ENCODE measurements around the gene CC2D1A.

CC2D1A gene

DNA sequence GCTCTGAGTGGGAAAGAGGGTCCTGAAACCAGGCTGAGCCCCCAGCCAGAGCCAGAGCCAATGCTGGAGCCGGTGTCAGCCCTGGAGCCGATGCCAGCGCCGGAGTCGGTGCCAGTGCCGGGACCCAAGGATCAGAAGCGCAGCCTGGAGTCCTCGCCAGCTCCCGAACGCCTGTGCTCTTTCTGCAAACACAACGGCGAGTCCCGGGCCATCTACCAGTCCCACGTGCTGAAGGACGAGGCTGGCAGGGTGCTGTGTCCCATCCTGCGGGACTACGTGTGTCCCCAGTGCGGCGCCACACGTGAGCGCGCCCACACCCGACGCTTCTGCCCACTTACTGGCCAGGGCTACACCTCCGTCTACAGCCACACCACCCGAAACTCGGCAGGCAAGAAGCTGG lies 28.7 kb upstream of the CC2D1A start:
- no peak for DNase-seq (ENCODE audit: low read depth)

DNA sequence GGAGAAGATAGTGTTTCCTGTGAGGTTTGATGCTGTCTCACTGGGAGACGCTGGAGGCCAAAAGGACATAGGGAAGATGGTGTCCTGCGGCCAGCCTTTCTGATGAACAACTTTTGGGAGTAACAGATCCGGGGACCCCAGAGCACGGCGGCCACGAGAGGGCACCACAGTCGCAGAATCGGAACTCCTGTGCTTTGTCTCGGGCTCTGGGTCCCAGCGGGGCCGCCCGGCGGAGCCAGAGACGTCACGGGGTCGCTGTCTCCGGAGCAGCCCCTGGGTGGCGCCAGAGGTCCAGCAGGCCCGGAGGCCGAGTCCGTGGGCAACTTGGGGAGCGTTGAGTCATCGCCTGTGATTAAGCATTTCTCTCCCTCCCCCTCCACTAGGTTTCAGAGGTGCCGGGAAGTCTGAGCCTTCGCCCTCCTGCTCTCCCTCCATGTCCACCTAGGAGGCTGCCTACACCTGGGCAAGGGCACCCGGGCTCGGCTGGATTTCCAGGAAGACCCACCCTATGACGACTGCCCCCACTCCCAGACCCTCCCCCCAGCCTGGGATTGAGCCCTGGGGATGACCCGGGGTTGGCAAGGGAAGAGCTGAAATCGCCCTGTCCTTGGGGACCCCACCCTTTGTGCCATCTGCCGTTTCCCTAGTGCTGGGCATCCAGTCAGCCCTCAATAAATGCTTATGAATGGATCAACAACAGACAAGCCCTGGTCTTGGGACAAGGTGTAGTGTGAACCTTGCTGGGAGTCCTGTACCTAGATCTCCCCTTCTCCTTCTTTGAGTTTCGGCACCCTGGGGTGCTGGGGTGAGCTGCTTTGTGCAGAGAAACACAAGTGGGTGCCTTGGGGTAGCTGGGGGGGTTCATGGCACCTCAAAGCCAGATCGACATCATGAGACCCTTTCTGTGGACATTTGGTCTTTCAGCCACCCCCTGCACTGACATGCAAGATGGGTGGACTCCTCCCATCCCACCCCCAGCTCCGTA lies 25.6 kb upstream of the CC2D1A start:
- peak; percentile 99 for DNase-seq (ENCODE audit: low read depth)

- no peak for DNase-seq (ENCODE audit: low read depth)
Observed at GRCh38 chr19:13881251-13881691, 24.7 kb upstream of the CC2D1A start.

DNA sequence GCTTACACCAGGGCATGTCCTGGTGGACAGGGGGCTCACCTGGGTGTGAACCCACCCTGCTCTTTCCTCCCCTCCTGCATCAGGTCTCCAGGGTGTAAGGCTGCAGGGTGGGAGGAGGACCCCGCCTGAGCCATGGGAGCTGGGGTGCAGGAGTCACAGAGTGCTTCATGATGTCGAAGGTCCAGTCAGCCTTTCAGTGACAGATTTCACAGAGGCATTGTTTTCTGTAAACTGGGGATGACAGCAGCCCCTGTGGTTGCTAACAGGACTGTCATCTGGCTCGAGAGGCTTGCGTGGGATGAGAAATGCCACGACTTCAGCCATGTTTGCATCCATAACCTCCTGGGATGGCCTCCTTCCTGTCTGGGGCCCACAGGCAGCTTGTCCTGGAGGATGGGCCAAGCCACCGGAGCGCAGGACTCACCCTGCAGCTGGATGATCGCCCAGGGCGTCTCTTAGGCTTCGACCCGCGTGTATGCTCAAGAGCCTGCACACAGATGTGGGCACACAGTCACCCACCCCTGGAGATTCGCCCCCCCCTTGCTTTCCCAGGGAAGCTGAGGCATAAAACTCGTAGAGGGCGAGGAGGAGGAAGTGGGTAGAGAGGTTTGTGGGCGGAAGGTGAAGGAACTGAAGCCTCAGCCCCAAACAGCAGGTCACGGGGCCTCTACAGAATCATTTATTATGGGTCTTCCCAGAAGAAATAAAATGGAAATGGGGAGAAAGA lies 24.1 kb upstream of the CC2D1A start:
- no peak for DNase-seq (ENCODE audit: low read depth)

- DNase-seq (ENCODE audit: low read depth): no peak
Observed at GRCh38 chr19:13882419-13882795, 23.6 kb upstream of the CC2D1A start.

- no peak for DNase-seq (ENCODE audit: low read depth)
Observed at GRCh38 chr19:13882836-13883235, 23.2 kb upstream of the CC2D1A start.

DNA sequence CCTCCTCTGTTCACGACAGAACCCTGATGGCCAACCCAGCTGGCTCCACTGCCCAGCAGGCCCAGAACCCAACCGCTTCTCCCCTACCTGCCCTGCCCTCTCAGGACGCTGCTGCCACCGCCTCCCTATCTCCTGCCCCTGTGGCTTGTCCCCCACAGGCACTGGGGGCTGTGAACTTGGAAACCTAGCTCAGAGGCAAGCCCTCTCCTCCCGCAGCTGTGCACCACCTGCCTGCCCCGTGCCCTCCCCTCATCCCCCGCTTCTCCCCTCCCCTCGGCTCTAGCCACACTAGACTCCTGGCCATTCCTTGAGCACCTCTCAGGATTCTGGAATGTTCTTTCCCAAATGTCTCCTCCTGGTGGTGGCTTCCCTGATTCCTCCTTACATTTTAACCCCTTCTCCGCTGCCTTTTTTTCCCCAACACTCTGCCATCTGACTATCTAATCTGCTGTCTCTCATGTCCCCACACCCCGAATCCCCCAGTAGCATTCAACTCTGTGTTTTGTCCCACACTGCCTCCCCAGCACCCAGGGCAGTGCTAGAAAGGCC lies 22.4 kb upstream of the CC2D1A start:
- DNase-seq (ENCODE audit: low read depth): no peak

DNA sequence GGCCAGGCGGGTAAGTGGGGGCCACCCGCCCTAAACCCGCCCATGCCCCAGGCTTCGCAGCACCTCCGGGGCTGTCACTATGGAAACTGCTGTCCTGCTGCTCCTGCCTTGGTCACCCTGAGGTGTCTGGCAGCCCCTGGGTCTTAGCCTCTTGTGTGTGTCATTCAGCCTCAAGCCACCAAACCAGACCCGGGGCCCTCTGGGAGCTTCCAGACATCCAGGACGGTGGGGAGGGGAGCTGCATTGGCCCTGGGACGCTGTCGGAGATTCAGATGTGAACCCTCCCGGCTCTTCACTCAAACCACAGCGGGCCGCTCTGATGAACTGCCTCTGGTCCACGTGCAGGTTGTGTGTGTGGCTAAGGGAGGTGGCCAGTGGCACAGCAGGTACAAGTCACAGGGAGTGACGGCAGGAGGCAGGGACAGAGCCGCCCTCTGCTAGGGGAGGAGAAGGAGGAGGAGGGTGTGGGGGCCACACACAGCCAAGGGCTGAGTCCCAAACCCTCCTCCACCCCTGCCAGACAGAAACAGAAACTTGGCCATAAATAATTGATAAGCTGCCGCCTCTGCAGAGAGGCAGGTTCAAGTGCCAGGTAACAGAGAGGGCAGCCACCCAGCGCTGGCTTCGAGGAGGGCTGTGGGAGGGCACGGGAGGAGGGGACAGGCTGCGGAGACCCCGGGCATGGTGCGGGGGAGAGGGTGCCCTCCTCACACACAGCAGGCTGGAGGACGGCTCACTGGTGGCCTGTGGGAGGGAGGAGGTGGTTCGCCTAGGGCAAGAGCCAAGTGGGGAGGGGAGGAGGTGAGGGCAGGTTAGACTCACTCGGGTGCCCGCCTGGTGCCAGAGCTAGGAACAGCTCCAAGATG lies 21.0 kb upstream of the CC2D1A start:
- no peak for DNase-seq (ENCODE audit: low read depth)

DNA sequence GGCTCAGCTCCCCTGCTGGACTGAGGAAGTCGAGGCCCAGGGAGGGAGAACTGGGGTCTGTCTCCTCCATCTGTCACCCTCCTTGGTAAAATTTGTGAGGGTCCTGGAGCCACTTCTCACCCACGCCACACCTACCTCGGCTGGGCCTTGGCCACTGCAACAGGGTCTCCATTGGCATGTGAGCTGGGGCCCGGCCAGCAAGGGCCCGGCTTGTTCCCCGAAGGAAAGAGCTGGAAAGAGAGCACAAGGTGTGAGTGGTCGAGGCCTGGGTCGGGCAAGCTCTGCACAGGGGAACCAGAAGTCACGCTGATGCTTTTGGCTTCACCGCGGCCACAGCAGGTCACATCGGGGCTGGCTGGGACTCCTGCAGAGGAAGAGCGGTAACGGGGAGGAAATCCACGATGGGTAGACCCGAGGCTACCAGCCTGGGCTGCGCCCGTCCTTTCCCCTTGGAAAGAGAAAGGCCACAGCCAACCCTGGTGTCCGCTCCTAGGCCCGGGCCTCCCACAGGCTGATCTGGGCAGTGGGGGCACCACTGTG lies 20.1 kb upstream of the CC2D1A start:
- no peak for DNase-seq (ENCODE audit: low read depth)

DNA sequence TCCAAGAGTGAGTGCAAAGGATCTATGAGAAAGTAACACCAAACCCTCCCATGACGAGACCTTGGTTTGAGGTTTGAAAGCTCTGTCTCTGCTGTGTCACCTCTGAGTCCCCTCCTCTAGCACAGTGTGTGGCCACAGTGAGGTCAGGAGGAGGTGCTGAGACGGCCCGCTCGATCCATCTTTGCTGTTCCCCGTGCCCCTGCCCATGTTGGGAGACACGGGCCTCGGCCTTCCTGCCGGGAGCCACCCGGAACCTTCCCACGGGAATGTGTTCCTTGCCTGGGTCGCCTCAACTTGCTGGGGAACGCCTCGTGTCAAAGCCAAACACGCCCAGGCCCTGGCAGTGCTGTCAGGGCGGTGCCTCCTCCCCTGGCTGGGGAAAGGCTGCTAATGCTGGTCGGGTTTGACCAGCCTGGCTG lies 19.0 kb upstream of the CC2D1A start:
- DNase-seq (ENCODE audit: low read depth): no peak

- no peak for DNase-seq (ENCODE audit: low read depth)
Observed at GRCh38 chr19:13887517-13887916, 18.5 kb upstream of the CC2D1A start.

DNA sequence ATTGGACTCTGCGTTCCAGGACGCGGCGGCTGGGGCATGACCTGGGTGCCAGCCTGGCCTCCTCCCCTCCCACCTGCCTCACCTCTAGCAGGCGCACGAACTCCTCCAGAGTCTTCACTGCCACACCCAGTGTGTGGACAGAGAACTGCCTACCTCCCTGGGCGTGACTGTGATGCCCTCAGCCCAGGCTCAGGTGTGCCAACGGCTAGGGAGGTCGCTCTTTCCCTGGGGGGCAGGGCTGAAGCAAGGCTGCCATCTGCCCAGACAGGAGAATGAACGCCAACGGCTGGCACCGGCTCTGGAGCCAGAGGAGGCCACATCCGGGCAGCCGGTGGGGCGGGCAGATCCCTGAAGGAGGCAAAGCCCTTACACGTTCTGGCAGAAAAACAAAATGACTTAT lies 17.7 kb upstream of the CC2D1A start:
- no peak for DNase-seq (ENCODE audit: low read depth)

DNA sequence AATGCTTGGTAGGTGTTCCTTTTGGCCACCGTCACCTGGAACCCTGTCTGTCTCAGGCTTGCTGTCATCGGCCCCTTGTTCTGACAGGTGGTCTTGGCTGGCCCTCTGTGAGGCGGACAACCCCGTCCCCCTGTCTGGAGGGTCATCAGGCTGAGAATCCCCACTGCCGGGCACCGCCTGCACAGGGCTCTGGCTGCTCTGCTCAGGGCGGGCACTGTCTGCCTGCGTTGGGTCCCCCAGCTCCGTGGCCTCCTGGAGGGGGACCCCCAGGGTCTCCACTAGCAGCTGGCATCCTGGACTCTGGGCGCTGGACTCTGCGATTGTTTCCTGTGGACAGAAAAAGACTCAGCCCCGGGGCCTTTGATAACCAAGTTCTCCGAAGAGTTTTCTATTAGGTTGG lies 15.9 kb upstream of the CC2D1A start:
- no peak for DNase-seq (ENCODE audit: low read depth)

DNA sequence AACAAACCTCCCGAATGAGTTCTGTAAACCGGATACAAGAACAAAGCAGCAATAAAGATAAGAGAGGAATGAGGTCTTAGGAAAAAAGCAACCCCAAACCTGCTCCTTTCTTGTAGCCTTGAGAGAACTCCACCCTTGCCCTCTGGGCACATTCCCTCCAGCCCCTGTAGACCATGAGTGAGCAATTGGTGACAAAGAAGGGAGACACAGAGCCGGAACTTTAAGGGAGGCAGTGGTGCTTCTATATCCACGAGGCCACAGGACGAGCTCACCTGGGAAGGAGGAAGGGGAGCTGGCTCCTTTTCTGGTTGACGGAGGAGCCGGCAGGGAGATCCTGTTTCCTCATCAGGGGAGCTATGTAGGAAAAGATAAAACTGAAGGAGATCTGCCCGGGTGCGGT lies 13.1 kb upstream of the CC2D1A start:
- no peak for DNase-seq (ENCODE audit: low read depth)

DNA sequence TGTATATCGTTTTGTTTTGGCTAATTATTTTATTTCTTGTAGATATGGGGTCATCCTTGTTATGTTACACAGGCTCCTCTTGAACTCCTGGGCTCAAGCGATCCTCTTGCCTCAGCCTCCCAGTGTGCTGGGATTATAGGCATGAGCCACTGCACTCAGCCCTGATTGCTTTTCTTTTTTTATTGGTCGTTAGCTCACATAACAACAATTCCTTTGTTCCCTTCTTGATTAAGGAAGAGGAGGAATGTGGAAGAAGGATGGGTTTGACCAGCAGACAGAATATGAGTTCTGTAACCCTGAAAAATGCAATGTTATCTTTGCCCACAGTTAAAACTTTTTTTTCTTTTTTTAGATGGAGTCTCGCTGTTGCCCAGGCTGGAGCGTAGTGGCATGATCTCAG lies 11.4 kb upstream of the CC2D1A start:
- no peak for DNase-seq (ENCODE audit: low read depth)

- no peak for DNase-seq (ENCODE audit: low read depth)
Observed at GRCh38 chr19:13896227-13896626, 9.8 kb upstream of the CC2D1A start.

GRCh38 chr19:13899393-13899792 lies 6.6 kb upstream of the CC2D1A start:
- no peak for DNase-seq (ENCODE audit: low read depth)

GRCh38 chr19:13899912-13900584 lies 6.0 kb upstream of the CC2D1A start:
- DNase-seq (ENCODE audit: low read depth): no peak

GRCh38 chr19:13902993-13903555 lies 2.9 kb upstream of the CC2D1A start:
- no peak for DNase-seq (ENCODE audit: low read depth)

- no peak for DNase-seq (ENCODE audit: low read depth)
Observed at GRCh38 chr19:13906521-13906904, 512 bp downstream of the CC2D1A start.

GRCh38 chr19:13906910-13907309 lies 909 bp downstream of the CC2D1A start:
- no peak for DNase-seq (ENCODE audit: low read depth)

All from activated T-cell treated with anti-CD3 and anti-CD28 coated beads for 48 hours (primary cell).